Measurements from ENCODE around the gene CUEDC1. TPM values are rescaled to one million over a fixed set of nuclear protein-coding genes. Genes with fewer than 3 reads are reported as not detected.
A peak's percentile ranks its signal among the peaks of the same experiment; 100 is the strongest.

CUEDC1 gene
- total and polyA plus RNA-seq, 2 of the 13 experiments (the other 11 are each of a cell fraction or from before 2014, with no cell fraction given) = 7.4 to 12.9 TPM

DNA sequence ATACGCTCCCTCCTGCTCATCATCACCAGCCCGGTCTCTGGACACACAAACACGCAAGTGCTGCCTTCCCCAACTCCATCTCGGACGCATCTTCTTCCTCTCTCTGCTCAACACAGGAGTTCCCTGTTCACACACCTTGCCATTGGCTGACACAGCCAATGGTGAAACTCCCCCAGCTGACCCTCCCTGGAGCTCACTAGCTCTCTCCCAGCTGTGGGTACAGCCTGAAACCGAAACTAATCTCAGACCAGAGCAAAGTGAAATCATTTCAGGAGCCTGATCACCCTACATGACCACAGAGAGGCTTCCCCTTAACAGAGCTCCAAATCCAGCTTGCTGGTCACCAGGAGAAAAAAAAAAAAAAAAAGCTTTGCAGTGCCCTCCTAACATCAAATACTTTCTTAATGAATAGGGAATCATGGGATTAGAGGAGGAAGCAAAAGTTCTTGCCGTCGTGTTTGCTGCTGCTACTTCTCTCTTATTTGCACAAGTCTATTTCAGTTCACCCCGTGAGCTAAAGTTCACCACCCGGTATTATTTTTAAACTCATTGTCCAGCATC, 8.3 kb downstream of the CUEDC1 start (continued):
- TF ChIP-seq, protein P1, sequence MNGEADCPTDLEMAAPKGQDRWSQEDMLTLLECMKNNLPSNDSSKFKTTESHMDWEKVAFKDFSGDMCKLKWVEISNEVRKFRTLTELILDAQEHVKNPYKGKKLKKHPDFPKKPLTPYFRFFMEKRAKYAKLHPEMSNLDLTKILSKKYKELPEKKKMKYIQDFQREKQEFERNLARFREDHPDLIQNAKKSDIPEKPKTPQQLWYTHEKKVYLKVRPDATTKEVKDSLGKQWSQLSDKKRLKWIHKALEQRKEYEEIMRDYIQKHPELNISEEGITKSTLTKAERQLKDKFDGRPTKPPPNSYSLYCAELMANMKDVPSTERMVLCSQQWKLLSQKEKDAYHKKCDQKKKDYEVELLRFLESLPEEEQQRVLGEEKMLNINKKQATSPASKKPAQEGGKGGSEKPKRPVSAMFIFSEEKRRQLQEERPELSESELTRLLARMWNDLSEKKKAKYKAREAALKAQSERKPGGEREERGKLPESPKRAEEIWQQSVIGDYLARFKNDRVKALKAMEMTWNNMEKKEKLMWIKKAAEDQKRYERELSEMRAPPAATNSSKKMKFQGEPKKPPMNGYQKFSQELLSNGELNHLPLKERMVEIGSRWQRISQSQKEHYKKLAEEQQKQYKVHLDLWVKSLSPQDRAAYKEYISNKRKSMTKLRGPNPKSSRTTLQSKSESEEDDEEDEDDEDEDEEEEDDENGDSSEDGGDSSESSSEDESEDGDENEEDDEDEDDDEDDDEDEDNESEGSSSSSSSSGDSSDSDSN (CRISPR knock-in tag; IDR thresholded peaks at IDR 0.05) = peak; percentile 50; the same call in 1 of the 2 replicates
- TF ChIP-seq ZNF652 (CRISPR knock-in tag; IDR thresholded peaks at IDR 0.05; ENCODE audit: borderline replicate concordance, low read depth) (no peak), ZNF20 (CRISPR knock-in tag; IDR thresholded peaks at IDR 0.05) (no peak), HOXD1 (CRISPR knock-in tag; IDR thresholded peaks at IDR 0.05) (0 out of 2 replicates have a peak, but pooled peaks have one; percentile 18), ZNF275 (CRISPR knock-in tag; IDR thresholded peaks at IDR 0.05; ENCODE audit: borderline replicate concordance) (0 out of 2 replicates have a peak, but pooled peaks have one; percentile 18), ZNF136 (CRISPR knock-in tag; IDR thresholded peaks at IDR 0.05; ENCODE audit: low read depth) (0 out of 2 replicates have a peak, but pooled peaks have one; percentile 37), ZNF441 (CRISPR knock-in tag; IDR thresholded peaks at IDR 0.05; ENCODE audit: borderline replicate concordance) (peak; percentile 41; the same call in 1 of the 2 replicates), FOXA3 (CRISPR knock-in tag; IDR thresholded peaks at IDR 0.05) (0 out of 2 replicates have a peak, but pooled peaks have one; percentile 4), ARID5B (CRISPR knock-in tag; IDR thresholded peaks at IDR 0.05) (peak; percentile 58; the same call in 1 of the 2 replicates), YEATS4 (CRISPR knock-in tag; IDR thresholded peaks at IDR 0.05; ENCODE audit: borderline replicate concordance) (0 out of 2 replicates have a peak, but pooled peaks have one; percentile 31), KMT2A (CRISPR knock-in tag; IDR thresholded peaks at IDR 0.05) (peak; percentile 69), IRF2 (CRISPR knock-in tag; IDR thresholded peaks at IDR 0.05) (peak; percentile 55; the same call in 1 of the 2 replicates), GATAD2A (CRISPR knock-in tag; IDR thresholded peaks at IDR 0.05) (peak; percentile 43; the same call in 1 of the 2 replicates), SALL2 (CRISPR knock-in tag; IDR thresholded peaks at IDR 0.05) (no peak), ZHX2 (IDR thresholded peaks at IDR 0.05; ENCODE audit: low read depth) (no peak), ZHX2 (CRISPR knock-in tag; IDR thresholded peaks at IDR 0.05; ENCODE audit: borderline replicate concordance) (no peak)

Measured in HepG2 (cell line).